Nephron (organoid): Measurements from ENCODE around the gene KLHL22.

Experiments used
- H3K27ac Mint-ChIP-seq, 3 experiments: 2 replicates each; pipeline ENCODE4 v1.8.0; 2020; ENCODE audit warnings: mixed read lengths in 3 of 3, mild to moderate bottlenecking in 2 of 3, moderate library complexity in 1 of 3
- H3K27me3 Mint-ChIP-seq: 2 replicates; pipeline ENCODE4 v1.8.0; 2021; ENCODE audit warnings: low read depth, mild to moderate bottlenecking, moderate library complexity, mixed read lengths
- H3K36me3 Mint-ChIP-seq: 2 replicates; pipeline ENCODE4 v1.8.0; 2020; ENCODE audit warnings: low read depth, mixed read lengths
- H3K4me1 Mint-ChIP-seq: 2 replicates; pipeline ENCODE4 v1.8.0; 2020; ENCODE audit warnings: mixed read lengths
- H3K4me3 Mint-ChIP-seq, 3 experiments: 2 replicates each; pipeline ENCODE4 v1.8.0; 2020; ENCODE audit warnings: mild to moderate bottlenecking in 3 of 3, mixed read lengths in 3 of 3, moderate library complexity in 2 of 3
- H3K9me3 Mint-ChIP-seq: 2 replicates; pipeline ENCODE4 v1.8.0; 2020; ENCODE audit warnings: mixed read lengths
- CTCF ChIP-seq, 3 experiments: fragments of 200-600 bp; sonication (generic); IDR thresholded peaks; one replicate each; pipeline ENCODE4 v1.5.0; 2021; ENCODE audit warnings: antibody characterized with exemption in 3 of 3; ENCODE audit not compliant: unreplicated experiment in 3 of 3

Gene KLHL22

GRCh38 chr22:20438678-20439492 is 56.7 kb downstream of the KLHL22 start:
- H3K4me1 Mint-ChIP-seq: peaks cover 28% of the 10 kb centered on the region
- TF ChIP-seq CTCF (IDR thresholded peaks at IDR 0.05; ENCODE audit: unreplicated experiment in 3 of 3): peak in 1 of 3 experiments; percentile 11
- peaks cover 19% of the 10 kb centered on the region for H3K27me3 Mint-ChIP-seq
- peak overlapping the region; percentile 77 to 94 (median 83) for H3K27ac Mint-ChIP-seq
- peak overlapping the region; percentile 81 to 89 (median 86) for H3K4me3 Mint-ChIP-seq
- H3K9me3 Mint-ChIP-seq: no peaks in the 10 kb centered on the region
- peaks cover 21% of the 10 kb centered on the region for H3K36me3 Mint-ChIP-seq

GRCh38 chr22:20438427-20438677 is 57.2 kb downstream of the KLHL22 start:
- Mint-ChIP-seq H3K27me3 (peaks cover 19% of the 10 kb centered on the region), H3K36me3 (peaks cover 22% of the 10 kb centered on the region), H3K4me1 (peaks cover 29% of the 10 kb centered on the region), H3K4me3 (peak overlapping the region; percentile 81 to 89 (median 86)), H3K9me3 (no peaks in the 10 kb centered on the region), H3K27ac (peak overlapping the region; percentile 77 to 94 (median 83))
- TF ChIP-seq CTCF (IDR thresholded peaks at IDR 0.05; ENCODE audit: unreplicated experiment in 3 of 3): no peak

GRCh38 chr22:20437613-20438426 is 57.8 kb downstream of the KLHL22 start, which contains the start of gene SCARF2:
Gene SCARF2 (minus strand): TSS chr22:20437825. CDS start chr22:20437754, 71 bp downstream.
- H3K36me3 Mint-ChIP-seq: peaks cover 17% of the 10 kb centered on the region
- H3K4me1 Mint-ChIP-seq: peaks cover 29% of the 10 kb centered on the region
- H3K27me3 Mint-ChIP-seq: peaks cover 25% of the 10 kb centered on the region
- peak within 1 kb of the TSS; percentile 95 to 97 (median 97) for H3K4me3 Mint-ChIP-seq
- H3K27ac Mint-ChIP-seq: peak within 1 kb of the TSS; percentile 83 to 97 (median 92)
- H3K9me3 Mint-ChIP-seq: no peaks in the 10 kb centered on the region
- no peak for TF ChIP-seq CTCF (IDR thresholded peaks at IDR 0.05; ENCODE audit: unreplicated experiment in 3 of 3)

- no peaks in the 10 kb centered on the region for H3K9me3 Mint-ChIP-seq
- peaks cover 17% of the 10 kb centered on the region for H3K36me3 Mint-ChIP-seq
- peaks cover 32% of the 10 kb centered on the region for H3K27me3 Mint-ChIP-seq
- peak overlapping the region; percentile 95 to 97 (median 97) for H3K4me3 Mint-ChIP-seq
- H3K4me1 Mint-ChIP-seq: peaks cover 29% of the 10 kb centered on the region
- peak overlapping the region; percentile 79 to 97 (median 92) for H3K27ac Mint-ChIP-seq
- no peak for TF ChIP-seq CTCF (IDR thresholded peaks at IDR 0.05; ENCODE audit: unreplicated experiment in 3 of 3)
Observed at GRCh38 chr22:20436768-20437612, 58.6 kb downstream of the KLHL22 start.

GRCh38 chr22:20436307-20436767 is 59.3 kb downstream of the KLHL22 start:
- peaks cover 17% of the 10 kb centered on the region for H3K36me3 Mint-ChIP-seq
- TF ChIP-seq CTCF (IDR thresholded peaks at IDR 0.05; ENCODE audit: unreplicated experiment in 3 of 3): no peak
- H3K27ac Mint-ChIP-seq: no peak overlapping the region
- peaks cover 29% of the 10 kb centered on the region for H3K4me1 Mint-ChIP-seq
- H3K9me3 Mint-ChIP-seq: no peaks in the 10 kb centered on the region
- H3K4me3 Mint-ChIP-seq: peak overlapping the region; percentile 95 to 97 (median 97)
- peaks cover 37% of the 10 kb centered on the region for H3K27me3 Mint-ChIP-seq
